K562 (cell line): ENCODE data around the gene NRROS. TPM values are rescaled to one million over a fixed set of nuclear protein-coding genes. Genes with fewer than 3 reads are reported as not detected.

ENCODE experiments used
- ATAC-seq: fragments of 200-7000 bp; cut with Tn5 transposase; 3 replicates; pipeline ENCODE4 v1.9.1; 2020; ENCODE audit warnings: moderate library complexity
- BruUV-seq: library from RNA; stranded (reverse); fragments of 400-500 nt; replicated peaks from 2 replicates; lab custom pipeline; 2021; lab: Mats Ljungman, UMichigan
- CTCF ChIA-PET: fragments of 300-600 bp; formaldehyde crosslinking; extraction: SDS; loops from one replicate; lab custom pipeline; 2021; ENCODE audit warnings: low intra/inter-chr PET ratio; lab: Yijun Ruan, JAX
- POLR2A ChIA-PET: fragments of 300-600, 350-650 bp; sonication (Branson Sonifier 250); formaldehyde crosslinking; extraction: SDS; loops from one replicate; lab custom pipeline; 2021; ENCODE audit warnings: antibody characterized with exemption, inconsistent platforms; lab: Yijun Ruan, JAX
- DNase-seq, 4 experiments: peaks; one replicate each; pipeline versions ENCODE4 v3.0.0 to v3.0.0-alpha.2; 2011 to 2018; ENCODE audit warnings: low spot score in 3 of 4, mixed read lengths in 3 of 4; ENCODE audit errors: extremely low read depth in 1 of 4
- FAIRE-seq: peaks from 2 replicates; lab custom pipeline; 2011; peaks lifted over from hg19 to GRCh38; lab: Jason Lieb, UNC
- H2AFZ ChIP-seq: 2 replicates; pipeline ENCODE4 v1.6.0; 2011; ENCODE audit warnings: low read depth, low read length, control low read depth, inconsistent platforms
- H3K27ac ChIP-seq: fragments of 200-600 bp; 3 replicates; pipeline ENCODE4 v1.8.0; 2011; ENCODE audit warnings: low read depth, mild to moderate bottlenecking, control low read depth, inconsistent platforms, low read length, moderate library complexity, mixed read lengths; ENCODE audit errors: extremely low read depth
- H3K27me3 ChIP-seq, 2 experiments: fragments of 300-600 bp in 1 of 2; 2 replicates in 1 of 2; 3 replicates in 1 of 2; pipeline versions ENCODE4 v1.6.0 to v1.8.0; 2011; ENCODE audit warnings: inconsistent platforms in 2 of 2, low read length in 2 of 2, mild to moderate bottlenecking in 1 of 2, mixed read lengths in 1 of 2, moderate library complexity in 1 of 2; ENCODE audit not compliant: control insufficient read depth in 2 of 2, insufficient read depth in 2 of 2
- H3K36me3 ChIP-seq: fragments of 300-600 bp; 3 replicates; pipeline ENCODE4 v1.8.0; 2011; ENCODE audit warnings: mild to moderate bottlenecking, low read length, inconsistent platforms; ENCODE audit not compliant: control insufficient read depth, insufficient read depth
- H3K4me1 ChIP-seq, 2 experiments: fragments of 200-600 bp in 1 of 2; replicated peaks in 1 of 2; 2 replicates in 1 of 2; 3 replicates in 1 of 2; pipeline versions ENCODE4 v1.5.1 to v1.8.0; 2011; ENCODE audit warnings: inconsistent platforms in 2 of 2, low read length in 2 of 2, mild to moderate bottlenecking in 1 of 2, mixed read lengths in 1 of 2, moderate library complexity in 1 of 2; ENCODE audit not compliant: control insufficient read depth in 2 of 2, insufficient read depth in 2 of 2
- H3K4me2 ChIP-seq: 2 replicates; pipeline ENCODE4 v1.6.1; 2011; ENCODE audit warnings: low read length, control low read depth, inconsistent platforms, mixed read lengths; ENCODE audit not compliant: insufficient read depth
- H3K4me3 ChIP-seq: fragments of 200-600 bp; sonication (generic), shearing (Covaris generic); 2 replicates; pipeline ENCODE4 v1.5.1; 2016; ENCODE audit warnings: control low read depth, inconsistent platforms
- H3K79me2 ChIP-seq: fragments of 200-600 bp; 3 replicates; pipeline ENCODE4 v1.8.0; 2011; ENCODE audit warnings: low read length, inconsistent platforms; ENCODE audit not compliant: control insufficient read depth, insufficient read depth
- H3K9ac ChIP-seq, 2 experiments: 2 replicates each; pipeline versions ENCODE4 v1.6.0 to v1.6.1; 2011; ENCODE audit warnings: low read depth in 2 of 2, low read length in 2 of 2, control low read depth in 1 of 2, inconsistent platforms in 1 of 2, mild to moderate bottlenecking in 1 of 2, mixed read lengths in 1 of 2; ENCODE audit not compliant: insufficient read depth in 1 of 2
- H3K9me1 ChIP-seq: one replicate; pipeline ENCODE4 v1.6.0; 2011; ENCODE audit warnings: inconsistent platforms, mild to moderate bottlenecking, low read length, moderate library complexity; ENCODE audit not compliant: control insufficient read depth, insufficient read depth
- H3K9me3 ChIP-seq: replicated peaks from 2 replicates; pipeline ENCODE4 v1.5.1; 2011; ENCODE audit warnings: low read depth, low read length, inconsistent platforms; ENCODE audit not compliant: control insufficient read depth, insufficient read depth
- H4K20me1 ChIP-seq: replicated peaks from 2 replicates; pipeline ENCODE4 v1.6.1; 2011; ENCODE audit warnings: low read length, inconsistent platforms, mixed read lengths; ENCODE audit not compliant: control insufficient read depth, insufficient read depth
- EGR1 ChIP-seq: fragments of 450-650 bp; conservative IDR thresholded peaks from 2 replicates; pipeline ENCODE4 v1.6.1; 2017; ENCODE audit warnings: mild to moderate bottlenecking
- SMAD2 ChIP-seq: fragments of 150-350 bp; IDR thresholded peaks from 2 replicates; pipeline ENCODE4 v1.6.1; 2014; ENCODE audit warnings: low read depth, mild to moderate bottlenecking, low read length
- ZBTB7A ChIP-seq: IDR thresholded peaks from 2 replicates; pipeline ENCODE4 v1.6.1; 2011; ENCODE audit warnings: low read depth, mild to moderate bottlenecking, low read length, moderate library complexity, borderline replicate concordance; ENCODE audit not compliant: control insufficient read depth
- ZEB2 ChIP-seq: fragments of 450-650 bp; IDR thresholded peaks from 2 replicates; pipeline ENCODE4 v1.6.1; 2016
- ZNF324 ChIP-seq: fragments of 250-450 bp; sonication (Bioruptor Pico); IDR thresholded peaks from 2 replicates; pipeline ENCODE4 v1.4.0; 2020; ENCODE audit warnings: mild to moderate bottlenecking
- WGBS: fragments of 100-300 bp; shearing (Covaris generic); methylation state at CpG from one replicate; pipeline ENCODE4 v1.1.6; 2016; ENCODE audit warnings: low coverage, mixed read lengths; ENCODE audit not compliant: insufficient coverage; ENCODE audit errors: missing lambda C conversion rate; 5-methylcytosine and 5-hydroxymethylcytosine counted together
- in situ Hi-C: fragments of 300-500 bp; cut with MboI; formaldehyde crosslinking; loops from 4 replicates; pipeline ENCODE4 v1.15.0; 2018; ENCODE audit warnings: inconsistent platforms, mixed read lengths
- intact Hi-C: fragments of 100-400 bp; cut with micrococcal nuclease; formaldehyde crosslinking; loops from 2 replicates; pipeline ENCODE4 v1.14.2; 2022
- polyA plus RNA-seq, 8 experiments: library from polyadenylated mRNA; depleted of rRNA in 4 of 8; stranded (reverse) in 5 of 8; unstranded in 3 of 8; fragments of >200 nt; fragmentation: Nextera tagmentation in 2 of 8; fragmentation: Illumina TruSeq in 1 of 8; extraction: Ambion mirVana in 2 of 8; extraction: Trizol in 1 of 8; gene quantifications; 2 replicates each; pipeline versions ENCODE4 v1.2.1 to v1.2.3, GENCODE V29; 2011 to 2014; ENCODE audit warnings: inconsistent platforms in 1 of 8, missing spikeins in 1 of 8
- total RNA-seq, 7 experiments: library from RNA; depleted of rRNA in 6 of 7; stranded (reverse); fragments of >200 nt in 6 of 7; fragmentation: Illumina TruSeq in 2 of 7; extraction: Trizol in 2 of 7; gene quantifications; 2 replicates each; pipeline versions ENCODE4 v1.2.1 to v1.2.3, GENCODE V29; 2011 to 2021; ENCODE audit warnings: low replicate concordance in 1 of 7
- TF ChIP-seq, protein P1 (sequence below), 2 experiments: IDR thresholded peaks; 2 replicates each; pipeline ENCODE4 v1.6.1; 2011; ENCODE audit warnings: borderline replicate concordance in 1 of 2, control low read depth in 1 of 2, low read depth in 1 of 2, low read length in 1 of 2, mild to moderate bottlenecking in 1 of 2, mixed read lengths in 1 of 2, moderate library complexity in 1 of 2; ENCODE audit not compliant: insufficient read depth in 1 of 2, insufficient read length in 1 of 2, poor library complexity in 1 of 2, severe bottlenecking in 1 of 2; ENCODE audit errors: extremely low read depth in 1 of 2

NRROS gene
- total and polyA plus RNA-seq, 9 of the 15 experiments (the other 6 are each of a cell fraction or from before 2014, with no cell fraction given): 0.34 to 13.8 (median 3.8) TPM

DNA sequence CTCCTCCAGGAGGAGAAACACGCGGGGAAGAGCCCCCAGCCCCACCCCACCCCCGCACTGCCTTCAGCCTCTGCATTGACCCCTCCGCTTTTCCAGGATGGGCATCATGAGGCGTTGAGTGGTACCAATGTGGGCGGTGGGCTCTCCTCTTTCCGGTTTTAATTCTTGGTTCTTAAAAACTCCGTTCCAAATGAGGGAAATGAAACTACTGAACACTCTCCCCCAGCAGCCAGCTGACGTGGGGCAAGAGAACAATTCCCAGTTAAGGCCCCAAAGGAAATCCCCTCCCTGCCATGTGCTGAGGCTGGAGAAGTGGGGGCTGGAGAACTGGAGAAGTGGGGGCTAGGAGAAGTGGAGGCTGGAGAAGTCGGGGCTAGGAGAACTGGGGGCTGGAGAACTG is 5.3 kb upstream of the NRROS start:
- Histone ChIP-seq H3K79me2 (peaks cover 18% of the 10 kb centered on the region; the same call in 2 of the 3 replicates), H4K20me1 (no peaks in the 10 kb centered on the region), H3K4me1 (peaks cover 30 to 40% of the 10 kb centered on the region in 2 experiments), H3K9ac (peak overlapping the region; percentile 84 to 98), H3K4me2 (peak overlapping the region; percentile 98; the same call in 1 of the 2 replicates), H3K27ac (peak overlapping the region; percentile 98; the same call in 2 of the 3 replicates), H3K9me3 (no peaks in the 10 kb centered on the region), H3K36me3 (no peaks in the 10 kb centered on the region), H3K4me3 (no peak overlapping the region), H2AFZ (no peak overlapping the region), H3K27me3 (no peaks in the 10 kb centered on the region), H3K9me1 (no peaks in the 10 kb centered on the region)
- ChIA-PET POLR2A (no interaction called here), CTCF (no interaction called here)
- intact Hi-C loops: no loop called here
- 66% methylated on average over 7 of the region's 10 CpGs for WGBS
- TF ChIP-seq SMAD2 (no peak), ZNF324 (CRISPR knock-in tag) (no peak), ZEB2 (no peak), EGR1 (0 out of 2 replicates have a peak, but pooled peaks have one; percentile 13), ZBTB7A (0 out of 2 replicates have a peak, but pooled peaks have one; percentile 5)
- TF ChIP-seq, protein P1, sequence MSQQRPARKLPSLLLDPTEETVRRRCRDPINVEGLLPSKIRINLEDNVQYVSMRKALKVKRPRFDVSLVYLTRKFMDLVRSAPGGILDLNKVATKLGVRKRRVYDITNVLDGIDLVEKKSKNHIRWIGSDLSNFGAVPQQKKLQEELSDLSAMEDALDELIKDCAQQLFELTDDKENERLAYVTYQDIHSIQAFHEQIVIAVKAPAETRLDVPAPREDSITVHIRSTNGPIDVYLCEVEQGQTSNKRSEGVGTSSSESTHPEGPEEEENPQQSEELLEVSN (IDR thresholded peaks at IDR 0.05; ENCODE audit: borderline replicate concordance in 1 of 2, extremely low read depth in 1 of 2, insufficient read depth in 1 of 2, insufficient read length in 1 of 2, low read depth in 1 of 2, low read length in 1 of 2, poor library complexity in 1 of 2, severe bottlenecking in 1 of 2): no peak
- no peak for DNase-seq
- no peak for ATAC-seq
- FAIRE-seq: no peak
- in situ Hi-C loops: no loop called here
- BruUV-seq: no TSS peak
